Naive thymus-derived CD4-positive, alpha-beta T cell (primary cell): ENCODE data around the gene MCC. TPM values are rescaled to one million over a fixed set of nuclear protein-coding genes. Genes with fewer than 3 reads are reported as not detected.

Source experiments
- ATAC-seq: fragments of 150-1000 bp; cut with Tn5 transposase; 2 replicates; pipeline ENCODE4 v1.10.0; 2021; ENCODE audit warnings: mild to moderate bottlenecking, moderate library complexity
- CTCF ChIA-PET: fragments of 350-600 bp; sonication (Branson Sonifier 250); formaldehyde crosslinking; loops from one replicate; lab custom pipeline; 2021; ENCODE audit warnings: antibody characterized with exemption; lab: Charles Lee
- POLR2A ChIA-PET: fragments of 350-600 bp; sonication (Branson Sonifier 250); formaldehyde crosslinking; loops from one replicate; lab custom pipeline; 2021; ENCODE audit warnings: antibody characterized with exemption, inconsistent platforms; lab: Charles Lee
- DNase-seq, 9 donors: peaks; one replicate each; pipeline versions ENCODE4 v3.0.0 to v3.0.0-alpha.2; 2020 to 2022; ENCODE audit warnings: mixed read lengths in 1 of 9
- H3K27ac ChIP-seq: one replicate; pipeline ENCODE4 v1.7.0; 2013; ENCODE audit warnings: mild to moderate bottlenecking, low read depth, low read length, moderate library complexity
- H3K27me3 ChIP-seq, 2 donors: one replicate each; pipeline ENCODE4 v1.7.0; 2013; ENCODE audit warnings: low read length in 2 of 2, mild to moderate bottlenecking in 2 of 2, moderate library complexity in 2 of 2; ENCODE audit not compliant: control insufficient read depth in 2 of 2, insufficient read depth in 2 of 2
- H3K36me3 ChIP-seq, 3 experiments: 1 replicate in 2 of 3; 2 replicates in 1 of 3; pipeline ENCODE4 v1.7.0; 2013; ENCODE audit warnings: low read length in 3 of 3, mild to moderate bottlenecking in 3 of 3, moderate library complexity in 1 of 3; ENCODE audit not compliant: insufficient read depth in 3 of 3, control insufficient read depth in 2 of 3
- H3K4me1 ChIP-seq, 2 donors: one replicate each; pipeline ENCODE4 v1.7.0; 2013; ENCODE audit warnings: low read length in 2 of 2, mild to moderate bottlenecking in 2 of 2, moderate library complexity in 1 of 2; ENCODE audit not compliant: control insufficient read depth in 2 of 2, insufficient read depth in 2 of 2
- H3K4me3 ChIP-seq: 2 replicates; pipeline ENCODE4 v1.7.0; 2013; ENCODE audit warnings: mild to moderate bottlenecking, low read length
- H3K9me3 ChIP-seq, 3 experiments: 1 replicate in 2 of 3; 2 replicates in 1 of 3; pipeline ENCODE4 v1.7.0; 2013; ENCODE audit warnings: low read length in 3 of 3; ENCODE audit not compliant: control insufficient read depth in 2 of 3
- H3K27ac Mint-ChIP-seq, 9 donors: one replicate each; pipeline ENCODE4 v1.8.0; 2020 to 2022; ENCODE audit warnings: mixed read lengths in 9 of 9, mild to moderate bottlenecking in 8 of 9, moderate library complexity in 5 of 9, inconsistent platforms in 2 of 9
- H3K27me3 Mint-ChIP-seq, 5 donors: one replicate each; pipeline ENCODE4 v1.8.0; 2021 to 2022; ENCODE audit warnings: mixed read lengths in 5 of 5, mild to moderate bottlenecking in 1 of 5
- H3K36me3 Mint-ChIP-seq, 5 donors: one replicate each; pipeline ENCODE4 v1.8.0; 2020 to 2022; ENCODE audit warnings: mixed read lengths in 5 of 5, mild to moderate bottlenecking in 3 of 5, inconsistent platforms in 1 of 5
- H3K4me1 Mint-ChIP-seq, 7 donors: one replicate each; pipeline ENCODE4 v1.8.0; 2020 to 2022; ENCODE audit warnings: mixed read lengths in 7 of 7, mild to moderate bottlenecking in 3 of 7, inconsistent platforms in 1 of 7
- H3K4me3 Mint-ChIP-seq, 10 donors: one replicate each; pipeline ENCODE4 v1.8.0; 2020 to 2022; ENCODE audit warnings: mild to moderate bottlenecking in 10 of 10, mixed read lengths in 10 of 10, moderate library complexity in 6 of 10, inconsistent platforms in 2 of 10
- H3K9me3 Mint-ChIP-seq, 11 donors: one replicate each; pipeline ENCODE4 v1.8.0; 2020 to 2022; ENCODE audit warnings: mixed read lengths in 11 of 11, mild to moderate bottlenecking in 4 of 11, inconsistent platforms in 1 of 11, moderate library complexity in 1 of 11
- intact Hi-C, 2 donors: fragments of 100-400 bp; cut with micrococcal nuclease; formaldehyde crosslinking; loops; one replicate each; pipeline ENCODE4 v1.15.1; 2023
- polyA plus RNA-seq, 2 donors: library from polyadenylated mRNA; unstranded; fragments of 300-500 nt; fragmentation: Illumina TruSeq; gene quantifications; one replicate each; pipeline ENCODE4 v1.2.3, GENCODE V29; 2021
- total RNA-seq, 6 experiments: library from RNA in 5 of 6; stranded (reverse) in 5 of 6; gene quantifications; 1 replicate in 5 of 6; 2 replicates in 1 of 6; pipeline ENCODE4 v1.2.3 and lab custom pipeline; 2021 to 2026

Gene MCC
- total and polyA plus RNA-seq, 7 experiments from 2014 or later = 0.56 to 3.0 (median 0.89) TPM

GRCh38 chr5:113448252-113448651 is 40.0 kb downstream of the MCC start:
- Mint-ChIP-seq H3K4me3 (no peak overlapping the region), H3K4me1 (peaks cover 0 to 10% (median 6%) of the 10 kb centered on the region in 7 donors)
- no peak for ATAC-seq

GRCh38 chr5:113447498-113448050 is 40.7 kb downstream of the MCC start:
- intact Hi-C loops = no loop called here
- Histone ChIP-seq H3K4me3 (no peak overlapping the region), H3K4me1 (no peaks in the 10 kb centered on the region), H3K9me3 (no peaks in the 10 kb centered on the region), H3K36me3 (no peaks in the 10 kb centered on the region), H3K27ac (no peak overlapping the region), H3K27me3 (peaks cover 0 to 3% of the 10 kb centered on the region in 2 donors)
- Mint-ChIP-seq H3K4me3 (no peak overlapping the region), H3K9me3 (peaks cover 0 to 16% (median 2%) of the 10 kb centered on the region in 11 donors), H3K27ac (no peak overlapping the region), H3K36me3 (no peaks in the 10 kb centered on the region), H3K4me1 (peaks cover 0 to 10% (median 6%) of the 10 kb centered on the region in 7 donors), H3K27me3 (peaks cover 11 to 44% (median 35%) of the 10 kb centered on the region in 5 donors)
- ChIA-PET CTCF (no interaction called here), POLR2A (no interaction called here)
- no peak for DNase-seq
- no peak for ATAC-seq

More at GRCh38 chr5:113448252-113448651, 40.0 kb downstream of the MCC start:
- Histone ChIP-seq H3K9me3 (no peaks in the 10 kb centered on the region), H3K36me3 (no peaks in the 10 kb centered on the region), H3K27ac (no peak overlapping the region), H3K4me3 (no peak overlapping the region), H3K4me1 (no peaks in the 10 kb centered on the region), H3K27me3 (peaks cover 0 to 3% of the 10 kb centered on the region in 2 donors)
- intact Hi-C loops = no loop called here
- ChIA-PET CTCF (no interaction called here), POLR2A (no interaction called here)
- H3K9me3 Mint-ChIP-seq = peaks cover 0 to 11% (median 0%) of the 10 kb centered on the region in 11 donors
- H3K27me3 Mint-ChIP-seq = peaks cover 11 to 39% (median 28%) of the 10 kb centered on the region in 5 donors
- DNase-seq = no peak
- no peaks in the 10 kb centered on the region for H3K36me3 Mint-ChIP-seq
- no peak overlapping the region for H3K27ac Mint-ChIP-seq

GRCh38 chr5:113446358-113446927 is 41.8 kb downstream of the MCC start:
- H3K27me3 Mint-ChIP-seq = peaks cover 11 to 45% (median 43%) of the 10 kb centered on the region in 5 donors
- no peak for DNase-seq
- Histone ChIP-seq H3K4me1 (no peaks in the 10 kb centered on the region), H3K9me3 (no peaks in the 10 kb centered on the region), H3K4me3 (no peak overlapping the region), H3K27me3 (peaks cover 0 to 3% of the 10 kb centered on the region in 2 donors), H3K27ac (no peak overlapping the region), H3K36me3 (no peaks in the 10 kb centered on the region)
- H3K4me3 Mint-ChIP-seq = no peak overlapping the region
- ChIA-PET CTCF (no interaction called here), POLR2A (no interaction called here)
- H3K4me1 Mint-ChIP-seq = peaks cover 0 to 10% (median 6%) of the 10 kb centered on the region in 7 donors
- no peak overlapping the region for H3K27ac Mint-ChIP-seq
- H3K36me3 Mint-ChIP-seq = no peaks in the 10 kb centered on the region
- no peak for ATAC-seq
- H3K9me3 Mint-ChIP-seq = peaks cover 0 to 17% (median 2%) of the 10 kb centered on the region in 11 donors
- intact Hi-C loops = no loop called here

- peaks cover 6 to 31% (median 9%) of the 10 kb centered on the region in 5 donors for H3K27me3 Mint-ChIP-seq
- Histone ChIP-seq H3K4me1 (no peaks in the 10 kb centered on the region), H3K36me3 (no peaks in the 10 kb centered on the region), H3K9me3 (no peaks in the 10 kb centered on the region), H3K27me3 (no peaks in the 10 kb centered on the region), H3K4me3 (no peak overlapping the region), H3K27ac (no peak overlapping the region)
- DNase-seq (no peak), ATAC-seq (no peak)
- intact Hi-C loops = no loop called here
- H3K9me3 Mint-ChIP-seq = peaks cover 0 to 1% (median 0%) of the 10 kb centered on the region in 11 donors
- no peaks in the 10 kb centered on the region for H3K36me3 Mint-ChIP-seq
- no peak overlapping the region for H3K4me3 Mint-ChIP-seq
- peaks cover 0 to 3% (median 0%) of the 10 kb centered on the region in 7 donors for H3K4me1 Mint-ChIP-seq
- POLR2A ChIA-PET = no interaction called here
- CTCF ChIA-PET = no interaction called here
- H3K27ac Mint-ChIP-seq = no peak overlapping the region
These were observed 51.1 kb downstream of the MCC start for GRCh38 chr5:113437111-113437510.

GRCh38 chr5:113435575-113435974 is 52.7 kb downstream of the MCC start:
- intact Hi-C loops = no loop called here
- H3K4me3 ChIP-seq = no peak overlapping the region
- POLR2A ChIA-PET = no interaction called here
- peaks cover 0 to 3% (median 0%) of the 10 kb centered on the region in 7 donors for H3K4me1 Mint-ChIP-seq
- H3K27me3 Mint-ChIP-seq = peaks cover 1 to 24% (median 6%) of the 10 kb centered on the region in 5 donors
- no peaks in the 10 kb centered on the region for H3K36me3 Mint-ChIP-seq
- H3K9me3 ChIP-seq = no peaks in the 10 kb centered on the region
- no peaks in the 10 kb centered on the region for H3K27me3 ChIP-seq
- H3K27ac ChIP-seq = no peak overlapping the region
- H3K4me3 Mint-ChIP-seq = no peak overlapping the region
- no peaks in the 10 kb centered on the region for H3K36me3 ChIP-seq
- H3K9me3 Mint-ChIP-seq = no peaks in the 10 kb centered on the region
- CTCF ChIA-PET = no interaction called here
- ATAC-seq (no peak), DNase-seq (no peak)
- no peak overlapping the region for H3K27ac Mint-ChIP-seq
- no peaks in the 10 kb centered on the region for H3K4me1 ChIP-seq

GRCh38 chr5:113434889-113435288 is 53.4 kb downstream of the MCC start, which contains the start of gene TSSK1B:
TSSK1B (minus strand) TSS chr5:113434989; CDS start chr5:113434839, 150 bp downstream.
- Mint-ChIP-seq H3K36me3 (no peaks in the 10 kb centered on the region), H3K27me3 (peaks cover 0 to 20% (median 5%) of the 10 kb centered on the region in 5 donors), H3K4me3 (no peak within 1 kb of the TSS), H3K4me1 (peaks cover 0 to 3% (median 0%) of the 10 kb centered on the region in 7 donors), H3K27ac (no peak within 1 kb of the TSS), H3K9me3 (no peaks in the 10 kb centered on the region)
- Histone ChIP-seq H3K4me1 (no peaks in the 10 kb centered on the region), H3K27me3 (no peaks in the 10 kb centered on the region), H3K9me3 (no peaks in the 10 kb centered on the region), H3K36me3 (no peaks in the 10 kb centered on the region), H3K27ac (no peak within 1 kb of the TSS), H3K4me3 (no peak within 1 kb of the TSS)
- ATAC-seq = no peak
- ChIA-PET CTCF (no interaction called here), POLR2A (no interaction called here)
- DNase-seq = no peak
- intact Hi-C loops = no loop called here
